Activated effector memory CD4-positive, alpha-beta T cell treated with anti-CD3 and anti-CD28 coated beads, Interleukin-2, amount 50 U/mL, for 16 hours (primary cell): ENCODE data around the gene SIRPD.

Source experiments
- DNase-seq: peaks from one replicate; pipeline ENCODE4 v3.0.0-alpha.2; 2020

Gene SIRPD

GRCh38 chr20:1491860-1492642 is 65.5 kb downstream of the SIRPD start:
- DNase-seq, result no peak

GRCh38 chr20:1491281-1491840 is 66.1 kb downstream of the SIRPD start, which contains the start of gene SIRPB2:
Gene SIRPB2 (minus strand): TSS chr20:1491420. CDS start chr20:1491359, 61 bp downstream.
- no peak for DNase-seq

- no peak for DNase-seq
These were observed 66.8 kb downstream of the SIRPD start for GRCh38 chr20:1490643-1491195.

DNA sequence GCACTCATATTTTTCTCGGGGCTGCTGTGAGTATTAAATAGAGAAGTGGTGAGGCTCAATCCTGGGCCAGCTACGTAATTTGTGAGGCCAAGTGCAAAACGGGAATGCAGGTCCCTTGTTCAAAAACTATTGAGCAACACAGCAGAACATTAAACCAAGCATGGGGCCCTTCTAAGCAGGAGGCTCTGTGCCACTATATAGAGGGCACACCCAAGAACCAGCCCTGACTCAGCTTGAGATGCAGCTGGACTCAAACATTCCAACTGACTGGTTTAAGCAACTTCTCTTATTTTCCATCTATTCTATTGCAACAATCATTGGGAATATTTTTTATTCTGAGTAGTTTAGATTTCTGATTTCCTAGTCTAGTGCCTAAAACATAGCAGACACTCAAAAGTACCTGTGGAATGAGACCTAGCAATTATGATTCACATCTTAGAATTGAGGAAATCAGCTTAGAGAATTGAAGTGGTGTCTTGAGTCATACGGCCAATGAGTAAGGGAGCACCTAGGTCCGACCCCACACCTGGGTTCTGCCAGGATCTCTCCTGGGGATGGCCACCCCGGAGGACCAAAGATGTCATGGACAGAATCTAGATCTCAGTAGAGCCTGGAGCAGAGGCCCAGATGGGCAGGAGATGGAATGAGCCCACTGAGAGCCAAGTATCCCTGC is 67.6 kb downstream of the SIRPD start:
- no peak for DNase-seq

DNA sequence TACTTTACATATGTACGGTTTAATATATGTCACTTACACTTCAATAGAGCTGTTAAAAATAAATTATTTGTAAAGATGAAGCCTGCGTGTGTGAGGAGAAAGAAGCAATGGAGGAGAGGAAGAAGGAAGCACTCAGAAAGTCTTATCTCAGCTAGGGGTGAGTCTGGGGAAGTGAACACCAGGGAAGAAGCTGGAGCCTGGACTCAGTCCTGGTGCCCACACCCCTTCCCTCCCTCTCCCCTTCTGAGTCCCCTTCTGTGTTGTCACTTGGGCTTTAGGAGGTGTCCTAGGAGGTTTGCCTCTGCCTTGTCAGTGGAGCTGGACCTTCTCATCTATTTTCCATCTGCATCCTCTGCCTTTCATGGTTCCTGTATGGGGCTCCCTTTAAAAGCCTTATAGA is 68.2 kb downstream of the SIRPD start:
- DNase-seq, result no peak

DNA sequence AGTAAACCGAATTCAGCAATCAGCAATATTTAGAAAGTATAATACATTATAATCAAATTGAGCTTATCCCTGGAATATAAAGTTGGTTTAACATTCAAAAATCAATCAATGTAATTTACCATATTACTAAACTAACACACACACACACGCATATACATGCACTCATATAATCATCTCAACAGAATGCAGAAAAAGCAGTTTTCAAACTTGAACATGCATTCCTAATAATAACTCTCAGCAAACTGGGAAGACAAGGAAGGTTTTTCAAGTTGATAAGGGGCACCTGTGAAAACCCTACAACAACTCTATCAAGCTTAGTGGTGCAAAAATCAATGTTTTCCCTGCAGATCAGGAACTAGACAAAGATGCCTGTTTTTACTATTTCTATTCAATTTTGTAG is 70.9 kb downstream of the SIRPD start:
- DNase-seq, result no peak

DNA sequence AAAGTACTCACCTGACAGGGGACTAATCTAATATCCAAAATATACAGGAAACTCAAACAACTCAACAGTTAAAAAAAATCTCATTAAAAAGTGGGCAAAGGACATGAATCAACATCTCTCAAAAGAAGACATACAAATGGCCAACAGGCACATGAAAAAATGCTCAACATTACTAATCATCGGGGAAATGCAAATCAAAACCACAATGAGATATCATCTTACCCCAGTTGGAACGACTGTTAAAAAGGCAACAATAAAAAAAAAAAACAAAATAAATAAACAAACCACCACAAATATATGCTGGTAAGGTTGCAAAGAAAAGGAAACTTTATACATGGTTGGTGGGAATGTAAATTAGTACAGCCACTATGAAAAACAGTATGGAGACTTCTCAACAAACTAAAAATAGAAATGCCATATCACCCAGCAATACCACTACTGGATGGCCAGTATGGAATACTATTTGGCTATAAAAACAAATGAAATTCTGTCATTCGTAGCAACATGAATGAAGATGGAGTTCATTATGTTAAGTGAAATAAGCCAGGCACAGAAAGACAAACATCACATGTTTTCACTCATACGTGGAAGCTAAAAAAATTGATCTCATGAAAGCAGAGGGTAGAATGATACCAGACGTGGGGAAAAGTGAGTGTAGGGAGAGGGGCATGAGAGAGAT is 72.9 kb downstream of the SIRPD start:
- no peak for DNase-seq
